ENCODE measurements around the gene FOLR2.
A peak's percentile ranks its signal among the peaks of the same experiment; 100 is the strongest.
"Not testable (repeated sequence)": the region's sequence is repeated elsewhere in the genome, so short reads cannot be mapped to it uniquely, and the experiment has no call there.

FOLR2 gene

DNA sequence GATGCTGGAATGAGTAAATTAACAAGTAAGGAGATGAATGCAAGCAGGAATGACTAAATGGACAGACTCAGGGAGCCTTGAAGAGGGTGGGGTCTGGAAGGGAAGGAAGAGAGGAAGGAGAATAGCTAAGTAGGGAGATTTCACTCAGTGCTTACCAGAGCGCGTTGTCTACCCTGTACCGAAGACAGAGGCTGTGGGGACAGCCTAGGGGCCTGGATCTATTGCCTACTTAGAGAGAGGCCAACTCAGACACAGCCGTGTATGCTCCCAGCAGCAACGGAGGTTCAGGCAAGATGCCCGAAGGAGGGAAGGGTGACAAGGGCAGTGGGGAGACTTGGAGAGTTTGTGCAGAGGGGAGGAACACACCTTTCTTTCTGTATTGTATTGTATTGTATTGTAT is at the start of gene FOLR2:
TSS of gene FOLR2 (plus strand) at position 157 of the 400 bp plus-strand sequence. CDS start 1,791 bp downstream, outside the sequence.
- CTCF ChIA-PET: no interaction called here
- POLR2A ChIA-PET: no interaction called here
- peak; percentile 2 for DNase-seq (ENCODE audit: extremely low spot score)
- TF ChIP-seq L3MBTL2 (conservative IDR thresholded peaks at IDR 0.05): no peak
- no peak for TF ChIP-seq CTBP1 (IDR thresholded peaks at IDR 0.05; ENCODE audit: borderline replicate concordance)
- no peak for TF ChIP-seq LEF1 (IDR thresholded peaks at IDR 0.05; ENCODE audit: borderline replicate concordance)

DNA sequence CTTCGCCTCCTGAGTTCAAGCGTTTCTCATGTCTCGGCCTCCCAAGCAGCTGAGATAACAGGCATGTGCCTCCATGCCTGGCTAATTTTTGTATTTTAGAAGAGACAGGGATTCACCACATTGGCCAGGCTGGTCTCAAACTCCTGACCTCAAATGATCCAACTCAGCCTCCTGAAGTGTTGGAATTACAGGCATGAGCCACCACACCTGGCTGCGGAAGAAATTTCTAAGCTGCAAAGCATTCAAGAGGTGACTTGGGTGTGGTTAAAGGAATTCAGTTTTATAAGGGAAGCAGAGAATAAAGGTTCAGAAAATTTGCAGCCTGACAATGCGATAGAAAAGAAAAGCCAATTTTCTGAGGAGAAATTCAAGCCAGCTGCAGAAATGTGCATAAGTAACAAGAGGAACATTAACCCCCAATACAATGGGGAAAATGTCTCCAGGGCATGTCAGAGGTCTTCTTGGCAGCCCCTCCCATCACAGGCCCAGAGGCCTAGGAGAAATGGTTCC is 47.5 kb upstream of the FOLR2 start:
- POLR2A ChIA-PET; DNase-seq (ENCODE audit: extremely low spot score); CTCF ChIA-PET: not testable (repeated sequence)

DNA sequence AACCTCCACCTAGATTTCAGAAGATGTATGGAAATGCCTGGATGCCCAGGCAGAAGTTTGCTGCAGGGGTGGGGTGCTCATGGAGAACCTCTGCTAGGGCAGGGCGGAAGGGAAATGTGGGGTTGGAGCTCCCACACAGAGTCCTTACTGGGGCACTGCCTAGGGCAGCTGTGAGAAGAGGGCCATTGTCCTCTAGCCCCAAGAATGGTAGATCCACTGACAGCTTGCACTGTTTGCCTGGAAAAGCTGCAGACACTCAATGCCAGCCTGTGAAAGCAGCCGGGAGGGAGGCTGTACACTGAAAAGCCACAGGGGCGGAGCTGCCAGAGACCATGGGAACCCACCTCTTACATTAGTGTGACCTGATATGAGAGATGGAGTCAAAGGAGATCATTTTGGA is 46.8 kb upstream of the FOLR2 start:
- POLR2A ChIA-PET; DNase-seq (ENCODE audit: extremely low spot score); CTCF ChIA-PET: not testable (repeated sequence)

DNA sequence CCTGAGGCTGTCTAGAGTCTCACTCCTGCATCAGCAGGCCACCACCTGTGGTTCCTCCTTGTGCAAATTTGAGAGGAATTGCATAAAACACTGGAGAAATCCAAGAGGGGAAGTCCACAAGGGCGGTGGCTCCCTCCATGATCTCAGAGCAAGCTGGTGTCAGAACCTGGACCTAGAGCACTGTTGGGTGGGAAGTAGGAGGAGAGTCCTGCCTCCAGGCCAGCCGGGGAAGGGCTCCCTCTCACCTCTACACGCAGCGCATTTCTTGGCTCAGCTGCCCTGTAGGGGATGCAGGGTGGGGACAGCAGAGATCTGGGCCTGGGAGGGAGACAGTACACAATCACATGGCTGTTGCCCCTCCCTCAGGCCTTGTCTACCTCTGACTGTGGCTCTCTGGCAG is 44.6 kb upstream of the FOLR2 start:
- CTCF ChIA-PET; POLR2A ChIA-PET; DNase-seq (ENCODE audit: extremely low spot score): not testable (repeated sequence)

DNA sequence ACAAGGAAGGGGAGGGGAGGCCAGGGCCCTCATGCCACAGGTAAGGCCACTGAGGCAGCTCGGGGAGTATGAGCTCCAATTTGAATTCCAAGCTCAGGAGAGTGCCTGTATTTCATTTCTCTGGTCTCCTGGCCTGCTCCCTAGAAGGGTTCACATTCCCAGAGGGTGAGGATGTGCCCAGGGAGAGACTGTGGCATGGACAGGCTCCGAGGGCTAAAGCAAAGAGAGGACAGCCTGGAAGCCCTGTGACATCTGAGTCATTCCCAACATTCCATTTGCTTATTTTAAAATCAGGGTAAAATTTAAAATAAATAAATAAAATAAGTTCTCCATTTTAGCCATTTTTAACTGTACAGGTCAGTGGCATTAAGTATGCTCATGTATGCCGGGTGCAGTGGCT is 43.3 kb upstream of the FOLR2 start:
- POLR2A ChIA-PET: no interaction called here
- CTCF ChIA-PET: no interaction called here
- TF ChIP-seq TARDBP (IDR thresholded peaks at IDR 0.05) (no peak), ZNF384 (IDR thresholded peaks at IDR 0.05) (no peak), SUZ12 (IDR thresholded peaks at IDR 0.05) (no peak), ELF4 (IDR thresholded peaks at IDR 0.05) (no peak), SP1 (IDR thresholded peaks at IDR 0.05) (no peak), FOXA1 (IDR thresholded peaks at IDR 0.05) (no peak), LEF1 (IDR thresholded peaks at IDR 0.05; ENCODE audit: borderline replicate concordance) (no peak), BHLHE40 (IDR thresholded peaks at IDR 0.05; ENCODE audit: borderline replicate concordance) (no peak), NFRKB (IDR thresholded peaks at IDR 0.05) (no peak), L3MBTL2 (conservative IDR thresholded peaks at IDR 0.05) (no peak), CTBP1 (IDR thresholded peaks at IDR 0.05; ENCODE audit: borderline replicate concordance) (no peak), FOXM1 (IDR thresholded peaks at IDR 0.05; ENCODE audit: borderline replicate concordance) (no peak), FOXK2 (IDR thresholded peaks at IDR 0.05) (no peak), ARNT (IDR thresholded peaks at IDR 0.05) (no peak)
- TF ChIP-seq, protein P1, sequence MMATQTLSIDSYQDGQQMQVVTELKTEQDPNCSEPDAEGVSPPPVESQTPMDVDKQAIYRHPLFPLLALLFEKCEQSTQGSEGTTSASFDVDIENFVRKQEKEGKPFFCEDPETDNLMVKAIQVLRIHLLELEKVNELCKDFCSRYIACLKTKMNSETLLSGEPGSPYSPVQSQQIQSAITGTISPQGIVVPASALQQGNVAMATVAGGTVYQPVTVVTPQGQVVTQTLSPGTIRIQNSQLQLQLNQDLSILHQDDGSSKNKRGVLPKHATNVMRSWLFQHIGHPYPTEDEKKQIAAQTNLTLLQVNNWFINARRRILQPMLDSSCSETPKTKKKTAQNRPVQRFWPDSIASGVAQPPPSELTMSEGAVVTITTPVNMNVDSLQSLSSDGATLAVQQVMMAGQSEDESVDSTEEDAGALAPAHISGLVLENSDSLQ (IDR thresholded peaks at IDR 0.05): no peak
- no peak for DNase-seq (ENCODE audit: extremely low spot score)

DNA sequence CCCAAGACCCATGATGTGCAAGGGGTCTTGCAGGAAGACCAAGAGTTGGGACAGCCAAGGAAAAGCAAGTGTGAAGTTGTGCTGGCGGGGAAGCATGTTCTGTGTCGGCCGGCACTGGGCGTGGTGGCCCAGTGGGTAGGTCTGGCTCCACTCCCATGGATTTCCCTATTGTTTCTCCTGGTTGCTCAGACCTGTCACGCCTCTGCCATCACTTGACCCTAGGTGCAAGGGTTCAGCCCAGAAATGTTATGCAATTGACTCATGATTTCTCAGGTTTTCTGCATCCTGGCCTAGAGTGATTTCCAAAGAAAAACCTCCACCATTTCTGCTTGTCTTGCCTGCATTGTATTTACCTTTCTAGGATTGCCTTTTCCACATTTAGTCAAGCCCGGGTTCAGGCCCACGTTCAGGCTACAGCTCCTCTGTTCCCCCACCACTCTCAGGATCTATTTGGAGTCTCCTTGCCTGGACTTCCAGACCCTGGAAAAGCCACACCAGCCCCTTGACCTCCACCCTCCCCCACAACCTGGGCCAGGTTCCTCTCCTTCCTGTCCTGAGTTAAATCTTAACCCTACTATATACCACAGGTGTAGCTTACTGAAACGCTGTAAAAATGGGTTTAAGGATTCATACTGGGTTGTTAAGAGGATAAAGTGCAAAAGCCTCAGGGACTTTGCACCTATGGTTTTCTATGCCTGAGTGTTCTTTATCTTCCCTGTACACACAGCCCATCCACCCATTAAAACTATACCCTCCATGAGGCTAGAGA is 42.1 kb upstream of the FOLR2 start:
- DNase-seq (ENCODE audit: extremely low spot score): no peak
- ChIA-PET POLR2A (no interaction called here), CTCF (interaction anchor here (0.7 kb wide), 1 partner anchor 135 kb away, joined by 3 read pairs; no protein-coding TSS in a partner anchor)
- TF ChIP-seq ARNT (IDR thresholded peaks at IDR 0.05) (no peak), LEF1 (IDR thresholded peaks at IDR 0.05; ENCODE audit: borderline replicate concordance) (no peak), SUZ12 (IDR thresholded peaks at IDR 0.05) (no peak), ZNF384 (IDR thresholded peaks at IDR 0.05) (no peak), SP1 (IDR thresholded peaks at IDR 0.05) (no peak)

DNA sequence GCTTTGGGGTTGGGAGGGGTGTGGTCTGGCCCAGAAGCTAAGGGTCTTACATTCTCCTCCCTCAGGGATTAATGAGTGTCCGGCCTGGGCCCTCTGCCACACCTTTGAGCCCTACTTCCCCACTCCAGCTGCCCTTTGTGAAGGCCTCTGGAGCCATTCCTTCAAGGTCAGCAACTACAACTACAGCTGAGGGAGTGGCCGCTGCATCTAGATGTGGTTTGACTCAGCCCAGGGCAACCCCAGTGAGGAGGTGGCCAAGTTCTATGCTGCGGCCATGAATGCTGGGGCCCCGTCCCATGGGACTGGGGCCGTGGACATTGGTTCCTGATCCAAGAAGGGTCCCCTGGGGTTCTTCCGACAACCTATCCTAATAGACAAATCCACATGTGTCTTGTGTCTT is 38.9 kb upstream of the FOLR2 start:
- POLR2A ChIA-PET: no interaction called here
- TF ChIP-seq, protein P1 (IDR thresholded peaks at IDR 0.05): no peak
- TF ChIP-seq ZNF384 (IDR thresholded peaks at IDR 0.05): no peak
- TF ChIP-seq SUZ12 (IDR thresholded peaks at IDR 0.05): no peak
- CTCF ChIA-PET: no interaction called here
- no peak for DNase-seq (ENCODE audit: extremely low spot score)

DNA sequence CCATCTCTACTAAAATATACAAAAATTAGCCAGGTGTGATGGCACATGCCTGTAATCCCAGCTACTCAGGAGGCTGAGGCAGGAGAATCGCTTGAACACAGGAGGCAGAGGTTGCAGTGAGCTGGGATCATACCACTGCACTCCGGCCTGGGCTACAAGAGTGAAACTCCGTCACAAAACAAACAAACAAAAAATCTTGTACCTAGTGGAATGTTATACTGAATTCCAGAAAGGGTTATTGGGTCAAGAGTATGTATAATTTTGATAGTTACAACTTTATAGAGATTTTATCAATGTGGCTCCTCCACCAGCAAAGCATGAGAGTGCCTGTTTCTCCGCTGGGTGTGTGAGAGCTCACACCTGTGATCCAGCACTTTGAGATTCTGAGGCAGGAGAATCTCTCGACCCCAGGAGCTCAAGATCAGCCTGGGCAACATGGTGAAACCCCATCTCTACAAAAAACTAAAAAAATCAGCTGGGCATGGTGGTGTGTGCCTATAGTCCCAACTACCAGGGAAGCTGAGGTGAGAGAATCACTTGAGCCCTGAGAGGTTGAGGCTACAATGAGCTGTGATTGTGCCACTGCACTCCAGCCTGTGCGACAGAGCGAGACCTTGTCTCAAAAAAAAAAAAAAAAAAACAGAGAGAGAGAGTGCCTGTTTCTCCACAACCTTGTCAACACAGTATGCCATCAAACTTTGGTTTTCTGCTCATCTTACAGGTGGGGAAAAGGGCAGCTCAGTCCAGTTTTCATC is 37.4 kb upstream of the FOLR2 start:
- TF ChIP-seq BHLHE40 (IDR thresholded peaks at IDR 0.05; ENCODE audit: borderline replicate concordance) (no peak), CTBP1 (IDR thresholded peaks at IDR 0.05; ENCODE audit: borderline replicate concordance) (no peak), FOXK2 (IDR thresholded peaks at IDR 0.05) (no peak), LEF1 (IDR thresholded peaks at IDR 0.05; ENCODE audit: borderline replicate concordance) (no peak), SUZ12 (IDR thresholded peaks at IDR 0.05) (no peak), ARNT (IDR thresholded peaks at IDR 0.05) (no peak), L3MBTL2 (conservative IDR thresholded peaks at IDR 0.05) (no peak)
- CTCF ChIA-PET: interaction anchor here (0.6 to 0.9 kb wide), 2 partner anchors 11 to 25 kb away, joined by 3 to 4 read pairs; no protein-coding TSS in a partner anchor
- DNase-seq (ENCODE audit: extremely low spot score): no peak
- POLR2A ChIA-PET: no interaction called here

All from HEK293T (cell line).